Neural crest cell (in vitro differentiated cells): ENCODE results near the gene ARHGAP10. TPM values are rescaled to one million over a fixed set of nuclear protein-coding genes. Genes with fewer than 3 reads are reported as not detected.

Experiments used
- DNase-seq: peaks from one replicate; pipeline ENCODE4 v3.0.0; 2021; ENCODE audit warnings: low read depth, mixed read lengths, low spot score
- H3K27ac Mint-ChIP-seq: one replicate; pipeline ENCODE4 v1.8.0; 2021; ENCODE audit warnings: mild to moderate bottlenecking, mixed read lengths; ENCODE audit not compliant: unreplicated experiment
- H3K27me3 Mint-ChIP-seq: 2 replicates; pipeline ENCODE4 v1.8.0; 2021; ENCODE audit warnings: low read depth, mild to moderate bottlenecking, mixed read lengths
- H3K36me3 Mint-ChIP-seq: 2 replicates; pipeline ENCODE4 v1.8.0; 2021; ENCODE audit warnings: low read depth, mild to moderate bottlenecking, mixed read lengths
- H3K4me1 Mint-ChIP-seq: 2 replicates; pipeline ENCODE4 v1.8.0; 2021; ENCODE audit warnings: mixed read lengths
- H3K4me3 Mint-ChIP-seq: one replicate; pipeline ENCODE4 v1.8.0; 2021; ENCODE audit warnings: mild to moderate bottlenecking, mixed read lengths
- H3K9me3 Mint-ChIP-seq: 2 replicates; pipeline ENCODE4 v1.8.0; 2021; ENCODE audit warnings: mixed read lengths
- total RNA-seq: library from RNA; stranded (reverse); gene quantifications from 2 replicates; pipeline ENCODE4 v1.2.1, GENCODE V29; 2021
- TF ChIP-seq, protein P1 (sequence below): fragments of 200-600 bp; sonication (generic); conservative IDR thresholded peaks from 2 replicates; pipeline ENCODE4 v1.5.0; 2021; ENCODE audit warnings: antibody characterized with exemption, mild to moderate bottlenecking

Gene ARHGAP10
- total RNA-seq, 1 donor from 2014 or later = 4.0 TPM

- H3K27ac Mint-ChIP-seq = no peak overlapping the region
- H3K9me3 Mint-ChIP-seq = peaks cover under 1% of the 10 kb centered on the region
- TF ChIP-seq, protein P1, sequence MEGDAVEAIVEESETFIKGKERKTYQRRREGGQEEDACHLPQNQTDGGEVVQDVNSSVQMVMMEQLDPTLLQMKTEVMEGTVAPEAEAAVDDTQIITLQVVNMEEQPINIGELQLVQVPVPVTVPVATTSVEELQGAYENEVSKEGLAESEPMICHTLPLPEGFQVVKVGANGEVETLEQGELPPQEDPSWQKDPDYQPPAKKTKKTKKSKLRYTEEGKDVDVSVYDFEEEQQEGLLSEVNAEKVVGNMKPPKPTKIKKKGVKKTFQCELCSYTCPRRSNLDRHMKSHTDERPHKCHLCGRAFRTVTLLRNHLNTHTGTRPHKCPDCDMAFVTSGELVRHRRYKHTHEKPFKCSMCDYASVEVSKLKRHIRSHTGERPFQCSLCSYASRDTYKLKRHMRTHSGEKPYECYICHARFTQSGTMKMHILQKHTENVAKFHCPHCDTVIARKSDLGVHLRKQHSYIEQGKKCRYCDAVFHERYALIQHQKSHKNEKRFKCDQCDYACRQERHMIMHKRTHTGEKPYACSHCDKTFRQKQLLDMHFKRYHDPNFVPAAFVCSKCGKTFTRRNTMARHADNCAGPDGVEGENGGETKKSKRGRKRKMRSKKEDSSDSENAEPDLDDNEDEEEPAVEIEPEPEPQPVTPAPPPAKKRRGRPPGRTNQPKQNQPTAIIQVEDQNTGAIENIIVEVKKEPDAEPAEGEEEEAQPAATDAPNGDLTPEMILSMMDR = no peak
- peaks cover 16% of the 10 kb centered on the region for H3K4me1 Mint-ChIP-seq
- DNase-seq = no peak
- H3K36me3 Mint-ChIP-seq = no peaks in the 10 kb centered on the region
- no peak overlapping the region for H3K4me3 Mint-ChIP-seq
- H3K27me3 Mint-ChIP-seq = no peaks in the 10 kb centered on the region
Measured at GRCh38 chr4:148097801-148098200, 365.9 kb downstream of the ARHGAP10 start.

- H3K27ac Mint-ChIP-seq = no peak overlapping the region
- no peak for DNase-seq
- H3K27me3 Mint-ChIP-seq = no peaks in the 10 kb centered on the region
- TF ChIP-seq, protein P1 = no peak
- peaks cover 3% of the 10 kb centered on the region for H3K9me3 Mint-ChIP-seq
- peaks cover 16% of the 10 kb centered on the region for H3K4me1 Mint-ChIP-seq
- H3K4me3 Mint-ChIP-seq = no peak overlapping the region
- H3K36me3 Mint-ChIP-seq = peaks cover 2% of the 10 kb centered on the region
Measured at GRCh38 chr4:148101235-148101634, 369.3 kb downstream of the ARHGAP10 start.

DNA sequence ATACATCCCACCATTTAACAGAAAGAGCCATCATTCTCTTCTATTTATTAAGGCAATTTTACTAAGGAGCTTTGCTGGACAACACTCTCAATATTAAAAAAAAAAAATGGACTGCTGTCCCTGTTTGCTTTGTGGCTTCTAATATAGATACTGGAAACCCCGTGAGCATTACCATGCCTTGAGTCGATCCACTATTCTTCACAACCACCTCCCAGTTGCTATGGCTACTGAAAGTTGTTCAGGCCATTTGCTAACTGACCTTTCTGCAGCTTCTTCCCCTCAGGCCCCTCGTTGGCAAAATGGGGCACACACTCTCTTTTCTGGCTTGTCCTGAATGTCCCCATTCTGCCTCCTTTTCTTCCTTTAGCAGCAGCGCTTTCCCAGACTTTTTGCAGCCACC is 369.9 kb downstream of the ARHGAP10 start:
- Mint-ChIP-seq H3K4me1 (peaks cover 16% of the 10 kb centered on the region), H3K27ac (no peak overlapping the region), H3K27me3 (no peaks in the 10 kb centered on the region), H3K4me3 (no peak overlapping the region), H3K36me3 (peaks cover 2% of the 10 kb centered on the region), H3K9me3 (peaks cover 3% of the 10 kb centered on the region)
- no peak for DNase-seq
- TF ChIP-seq, protein P1 = no peak

DNA sequence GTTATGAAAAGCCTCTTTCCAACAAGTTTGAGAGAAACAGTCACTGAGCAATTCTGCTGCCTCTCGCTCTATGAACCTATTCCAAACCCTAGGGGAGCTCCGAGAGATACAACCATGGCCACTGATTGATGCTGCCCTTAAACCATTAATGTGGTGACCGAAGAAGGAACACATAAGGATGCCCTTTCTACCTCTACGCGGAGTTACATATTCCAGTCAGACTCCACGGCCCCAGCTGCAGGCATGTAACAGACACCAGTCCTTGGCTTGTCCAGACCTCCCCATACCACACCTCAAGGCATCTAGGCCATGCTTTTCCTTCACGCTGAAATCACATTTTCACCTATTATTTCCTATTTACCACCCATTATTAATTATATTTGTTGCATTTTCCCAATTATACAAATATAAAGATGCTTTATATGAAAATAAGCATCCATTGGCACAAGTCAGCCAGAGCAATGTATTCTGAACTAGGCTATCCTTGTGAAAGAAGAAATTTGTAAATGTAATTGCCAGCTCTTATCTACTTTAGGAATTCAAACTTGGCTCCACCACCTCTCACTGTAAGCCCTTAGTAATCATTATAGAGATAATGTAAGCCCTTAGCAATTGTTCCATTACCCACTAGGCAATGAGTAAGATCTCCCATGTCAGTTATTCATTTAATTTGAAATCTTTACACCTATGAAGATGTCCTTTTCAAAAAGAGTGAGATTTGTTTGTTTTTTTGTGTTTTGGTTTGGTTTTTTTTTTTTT is 371.9 kb downstream of the ARHGAP10 start:
- Mint-ChIP-seq H3K9me3 (peaks cover 6% of the 10 kb centered on the region), H3K27ac (no peak overlapping the region), H3K4me1 (peaks cover 16% of the 10 kb centered on the region), H3K27me3 (no peaks in the 10 kb centered on the region), H3K36me3 (peaks cover 2% of the 10 kb centered on the region), H3K4me3 (no peak overlapping the region)
- TF ChIP-seq, protein P1 = no peak
- DNase-seq = no peak

- H3K4me1 Mint-ChIP-seq = peaks cover 9% of the 10 kb centered on the region
- no peak overlapping the region for H3K27ac Mint-ChIP-seq
- TF ChIP-seq, protein P1 = no peak
- DNase-seq = no peak
- peaks cover 2% of the 10 kb centered on the region for H3K36me3 Mint-ChIP-seq
- peaks cover 3% of the 10 kb centered on the region for H3K9me3 Mint-ChIP-seq
- H3K4me3 Mint-ChIP-seq = no peak overlapping the region
- no peaks in the 10 kb centered on the region for H3K27me3 Mint-ChIP-seq
Measured at GRCh38 chr4:148108766-148109165, 376.9 kb downstream of the ARHGAP10 start.
